D341Med (cell line): ENCODE results near the gene DCAF12.

Experiments used
- DNase-seq: peaks from one replicate; pipeline ENCODE4 v3.0.0; 2012; ENCODE audit warnings: low spot score

The DCAF12 gene

GRCh38 chr9:34125681-34126206 lies 754 bp downstream of the DCAF12 start:
- DNase-seq, result peak; percentile 41

GRCh38 chr9:34124926-34125325 lies 1.6 kb downstream of the DCAF12 start:
- no peak for DNase-seq

- no peak for DNase-seq
These were observed 2.4 kb downstream of the DCAF12 start for GRCh38 chr9:34124099-34124498.

GRCh38 chr9:34123682-34124081 lies 2.8 kb downstream of the DCAF12 start:
- DNase-seq, result no peak

GRCh38 chr9:34121996-34122395 lies 4.5 kb downstream of the DCAF12 start:
- DNase-seq, result no peak

GRCh38 chr9:34119713-34120112 lies 6.8 kb downstream of the DCAF12 start:
- no peak for DNase-seq

GRCh38 chr9:34114436-34114835 lies 12.1 kb downstream of the DCAF12 start:
- DNase-seq, result no peak

- no peak for DNase-seq
These were observed 20.4 kb downstream of the DCAF12 start for GRCh38 chr9:34106110-34106509.

- DNase-seq, result no peak
These were observed 23.7 kb downstream of the DCAF12 start for GRCh38 chr9:34102796-34103195.

- peak; percentile 78 for DNase-seq
These were observed 28.2 kb downstream of the DCAF12 start for GRCh38 chr9:34098307-34098706.

- DNase-seq, result no peak
These were observed 28.6 kb downstream of the DCAF12 start for GRCh38 chr9:34097865-34098264.

- DNase-seq, result no peak
These were observed 29.7 kb downstream of the DCAF12 start for GRCh38 chr9:34096751-34097150.

GRCh38 chr9:34093578-34093977 lies 32.9 kb downstream of the DCAF12 start:
- DNase-seq, result no peak

GRCh38 chr9:34089311-34089710 lies 37.2 kb downstream of the DCAF12 start:
- DNase-seq, result no peak

- DNase-seq, result no peak
These were observed 39.1 kb downstream of the DCAF12 start for GRCh38 chr9:34087370-34087769.

GRCh38 chr9:34086864-34087263 lies 39.6 kb downstream of the DCAF12 start:
- DNase-seq, result no peak

GRCh38 chr9:34085581-34086500 lies 40.7 kb downstream of the DCAF12 start:
- DNase-seq, result no peak

- DNase-seq, result no peak
These were observed 41.9 kb downstream of the DCAF12 start for GRCh38 chr9:34084562-34084961.

- DNase-seq, result no peak
These were observed 47.3 kb downstream of the DCAF12 start for GRCh38 chr9:34079181-34079580.

GRCh38 chr9:34072868-34073590 lies 53.5 kb downstream of the DCAF12 start:
- no peak for DNase-seq

- DNase-seq, result no peak
These were observed 54.1 kb downstream of the DCAF12 start for GRCh38 chr9:34072410-34072809.

GRCh38 chr9:34070606-34071324 lies 55.7 kb downstream of the DCAF12 start:
- no peak for DNase-seq
